A204.1 (cell line): Measurements from ENCODE around the gene SELENON.

Experiments used
- FAIRE-seq: peaks from 2 replicates; lab custom pipeline; 2012; peaks lifted over from hg19 to GRCh38; lab: Jason Lieb, UNC

SELENON gene

DNA sequence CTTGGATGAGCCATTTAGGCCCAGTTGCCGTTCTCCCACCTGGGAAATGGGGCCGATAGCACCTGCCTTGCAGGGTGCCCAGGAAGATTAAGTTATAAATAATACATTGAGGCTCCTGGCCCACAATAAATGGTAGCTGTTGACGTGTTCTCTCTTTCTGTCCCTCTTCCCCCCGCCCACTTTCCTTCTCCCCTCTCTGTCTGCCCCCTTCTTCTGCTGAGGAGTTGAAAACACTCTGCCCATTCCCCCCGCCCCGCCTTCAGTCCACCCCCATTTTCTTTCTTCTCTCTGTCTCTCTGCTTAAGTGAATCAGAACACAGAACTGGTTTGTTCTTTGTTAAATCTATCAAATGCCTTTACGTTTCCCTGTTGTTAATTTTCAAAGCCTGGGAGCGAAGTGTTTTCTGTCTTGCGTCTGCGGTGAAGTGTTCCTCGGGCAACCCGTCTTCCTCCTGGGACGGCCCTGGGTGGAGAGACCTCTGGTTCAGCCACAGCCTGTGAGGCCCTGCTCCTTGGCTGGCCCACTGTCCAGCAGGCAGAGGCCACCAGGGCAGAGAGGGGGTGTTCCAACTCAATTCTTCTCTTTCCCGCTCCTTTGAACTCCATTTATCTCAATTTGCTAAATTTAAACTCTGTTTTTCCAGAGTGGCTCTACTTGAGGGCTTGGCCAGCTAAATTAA is 29.3 kb upstream of the SELENON start:
- no peak for FAIRE-seq

DNA sequence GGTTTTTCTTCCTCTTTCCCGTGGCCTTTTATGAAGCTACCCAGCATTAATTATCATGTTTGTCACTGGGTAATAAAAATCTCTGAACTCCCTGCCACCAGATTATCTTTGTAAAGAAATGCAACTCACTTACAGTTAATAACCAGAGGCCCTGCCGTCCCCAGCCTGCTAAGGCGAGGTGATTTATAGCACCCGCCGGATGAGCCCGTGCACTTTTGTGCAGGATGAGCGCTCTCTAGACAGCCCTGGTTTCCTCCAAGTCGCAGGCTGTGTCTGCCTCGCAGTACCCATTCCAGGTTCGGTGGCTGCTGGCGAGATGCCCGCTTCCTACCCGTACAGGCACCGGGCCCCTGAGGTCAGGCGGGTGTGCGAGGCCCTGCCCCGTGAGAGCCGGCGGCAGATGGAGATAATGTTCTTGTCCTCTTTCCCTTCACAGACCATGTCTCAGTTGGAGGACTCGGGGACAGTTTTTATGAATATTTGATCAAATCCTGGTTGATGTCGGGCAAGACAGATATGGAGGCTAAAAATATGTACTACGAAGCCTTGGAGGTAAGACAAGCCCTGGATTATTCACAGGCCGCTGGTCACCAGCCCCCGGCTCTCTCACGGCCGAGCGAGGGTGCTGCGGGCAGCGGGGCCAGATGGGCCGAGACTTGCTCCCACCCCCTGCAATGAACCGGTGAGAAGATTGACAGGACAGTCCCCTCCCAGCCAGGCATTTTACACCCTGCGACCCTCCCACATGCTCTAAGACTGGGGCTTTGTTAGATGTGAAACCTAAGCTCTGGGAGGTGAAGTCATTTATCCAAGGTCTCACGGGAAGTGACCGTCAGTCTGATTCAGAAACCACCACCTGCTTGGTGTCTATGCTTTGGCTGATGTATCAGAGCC is 28.5 kb upstream of the SELENON start:
- no peak for FAIRE-seq

DNA sequence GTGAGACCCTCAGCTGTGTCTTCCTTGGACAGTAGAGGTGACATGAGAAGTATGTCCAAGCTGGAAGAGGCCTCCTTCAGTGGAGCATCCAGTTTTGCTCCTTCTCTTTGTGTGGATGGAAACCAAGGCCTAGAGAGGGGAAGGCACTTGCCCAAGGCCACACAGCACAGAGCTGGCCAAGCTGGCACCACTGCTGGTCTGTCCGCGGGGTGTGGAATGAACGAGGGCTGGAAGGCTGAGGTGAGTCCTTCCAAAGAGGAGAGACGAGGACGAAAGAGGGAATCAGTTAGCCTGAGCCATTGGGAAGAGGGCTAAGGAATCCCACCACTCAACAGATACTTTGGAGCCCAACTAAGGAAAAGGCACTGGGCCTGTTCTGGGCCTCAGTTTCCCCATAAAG is 27.8 kb upstream of the SELENON start:
- no peak for FAIRE-seq

DNA sequence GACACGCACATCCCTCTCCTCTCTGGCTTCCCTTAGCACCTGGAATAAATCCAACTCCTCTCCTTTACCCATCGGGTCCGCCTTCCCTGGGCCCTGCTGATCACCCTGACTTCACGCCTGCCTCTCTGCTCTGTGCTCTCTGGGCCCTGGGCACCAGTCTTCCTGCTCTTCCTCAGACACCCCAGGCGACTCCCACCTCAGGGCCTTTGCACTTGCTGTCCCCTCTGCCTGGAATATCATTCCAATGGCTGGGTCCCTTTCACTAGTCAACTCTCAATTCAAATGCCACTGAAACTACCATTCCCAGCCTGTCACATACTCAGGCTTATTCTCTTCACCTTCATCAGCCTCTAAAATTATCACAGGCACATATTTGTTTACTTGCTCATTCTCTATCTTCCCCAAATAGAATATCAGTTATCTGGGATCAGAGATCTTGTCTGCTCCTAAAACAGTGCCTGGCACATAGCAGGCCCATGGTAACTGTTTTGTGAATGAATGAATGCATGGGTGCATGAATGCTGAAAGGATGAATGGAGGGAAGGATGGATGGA is 27.2 kb upstream of the SELENON start:
- no peak for FAIRE-seq

DNA sequence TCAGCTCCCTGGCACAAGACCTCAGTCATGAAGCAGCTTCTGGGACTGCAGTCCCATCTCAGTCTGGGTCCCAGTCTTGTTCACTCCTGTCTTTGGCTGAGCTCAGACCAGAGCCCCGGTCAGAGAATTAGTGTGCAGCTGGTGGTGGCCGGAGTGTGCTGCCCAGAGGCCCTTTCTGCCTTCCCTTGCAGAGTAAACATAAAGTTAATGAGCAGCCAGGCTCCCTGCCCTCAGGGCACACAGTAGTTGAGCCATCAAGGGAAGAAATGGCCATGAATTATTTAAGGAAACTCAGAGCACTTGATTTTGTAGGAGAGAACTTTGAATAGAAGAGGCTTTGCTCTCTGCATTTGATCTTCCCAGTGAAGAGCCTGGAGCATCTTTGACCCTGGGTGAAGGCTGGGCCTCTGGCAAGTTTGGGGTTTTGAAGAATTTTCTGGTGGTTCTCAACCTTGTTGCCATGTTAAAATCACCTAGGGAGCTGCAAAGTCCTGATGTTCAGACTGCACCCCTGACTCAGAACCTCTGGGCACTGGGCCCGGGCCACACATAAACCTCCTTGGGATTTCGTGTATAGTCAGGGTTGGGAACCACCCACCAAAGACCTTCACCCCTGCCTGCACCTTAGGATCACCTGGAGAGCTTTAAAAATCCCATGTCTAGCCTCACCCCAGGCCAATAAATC is 26.4 kb upstream of the SELENON start:
- FAIRE-seq = no peak

DNA sequence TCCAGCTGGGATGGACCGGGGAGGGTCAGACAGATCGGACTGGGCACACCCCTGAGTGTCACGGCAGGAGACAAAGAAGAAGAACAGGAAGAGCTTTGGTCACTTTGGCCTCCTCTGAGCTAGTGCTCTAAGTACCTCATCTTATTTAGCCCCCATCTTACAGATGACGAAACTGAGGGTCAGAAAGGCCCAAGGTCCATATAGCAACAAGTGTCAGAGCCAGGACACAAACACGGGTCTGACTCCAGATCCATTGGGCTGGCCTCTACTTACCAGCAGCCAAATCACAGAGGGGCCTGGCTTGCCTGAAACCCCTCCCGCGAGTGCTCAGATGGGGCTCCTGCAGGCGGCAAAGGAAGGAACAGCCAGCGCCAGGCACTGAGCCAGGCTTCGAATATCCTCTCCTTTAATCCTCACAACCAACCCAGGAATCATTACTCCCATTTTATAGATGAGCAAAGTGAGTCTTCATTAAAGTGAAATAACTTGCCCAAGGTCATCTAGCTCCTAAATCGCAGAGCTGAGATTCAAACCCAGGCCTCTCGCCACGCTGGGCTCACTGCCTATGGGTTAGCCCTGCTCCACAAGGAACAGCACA is 25.7 kb upstream of the SELENON start:
- FAIRE-seq = no peak

DNA sequence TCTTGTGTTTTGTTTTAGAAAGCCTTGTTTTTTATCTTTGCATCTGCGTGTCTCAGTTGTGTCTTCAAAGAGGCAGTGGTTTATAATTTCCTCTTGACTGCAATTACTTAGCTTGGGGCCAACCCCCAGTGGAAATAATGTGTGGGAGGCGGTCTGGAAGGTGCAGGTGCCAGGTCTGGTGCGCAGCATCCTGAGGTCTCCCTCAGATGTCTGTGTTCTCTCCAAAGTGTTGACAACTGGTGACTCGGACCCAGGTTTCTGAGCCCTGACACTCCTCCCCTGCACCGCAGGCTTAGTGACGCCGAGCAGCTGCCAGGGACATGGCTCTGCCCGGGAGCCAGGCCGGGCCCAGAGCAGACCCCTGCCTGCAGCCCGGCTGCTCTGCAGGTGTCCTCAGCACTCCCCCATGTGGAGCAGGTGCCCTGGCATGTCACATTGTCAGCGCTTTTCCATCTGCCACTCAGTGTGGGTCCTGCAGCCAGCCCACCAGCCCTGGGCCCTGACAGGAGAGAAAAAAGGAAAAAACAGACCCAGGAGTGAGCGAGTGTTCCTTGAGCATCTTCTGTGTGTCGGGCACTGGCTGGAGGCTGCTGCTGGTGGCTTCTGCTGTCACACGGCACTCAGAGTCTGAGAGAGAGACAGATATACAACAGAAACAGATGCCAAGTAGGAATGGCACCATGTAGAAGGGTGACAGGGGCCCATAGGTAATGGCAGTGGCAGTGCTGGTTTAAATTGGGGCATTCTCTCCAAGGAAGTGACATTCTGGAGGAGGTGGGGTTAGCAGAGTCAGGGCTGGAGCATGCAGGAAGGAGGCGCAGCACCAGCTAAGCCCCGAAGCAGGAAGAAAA is 24.8 kb upstream of the SELENON start:
- FAIRE-seq = no peak

DNA sequence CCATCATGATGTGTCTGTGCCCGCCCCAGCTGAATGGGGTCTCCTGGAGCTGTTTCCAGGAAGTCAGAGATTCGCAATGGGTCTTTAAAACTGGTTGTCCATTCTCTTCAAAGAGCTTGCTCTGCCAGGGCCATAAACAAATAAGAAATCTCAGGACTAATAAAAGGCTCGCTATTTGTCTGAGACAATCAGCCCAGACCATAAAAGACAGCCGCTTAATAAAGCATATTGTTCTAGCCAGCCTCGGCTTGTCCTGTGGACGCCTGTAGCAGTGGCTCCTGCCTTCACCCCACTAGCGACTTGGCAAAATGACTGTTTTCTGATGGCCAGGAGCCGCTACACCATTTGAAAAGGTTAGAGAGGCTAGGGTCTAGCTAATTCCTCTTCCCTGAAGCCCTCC is 20.6 kb upstream of the SELENON start:
- FAIRE-seq = no peak

DNA sequence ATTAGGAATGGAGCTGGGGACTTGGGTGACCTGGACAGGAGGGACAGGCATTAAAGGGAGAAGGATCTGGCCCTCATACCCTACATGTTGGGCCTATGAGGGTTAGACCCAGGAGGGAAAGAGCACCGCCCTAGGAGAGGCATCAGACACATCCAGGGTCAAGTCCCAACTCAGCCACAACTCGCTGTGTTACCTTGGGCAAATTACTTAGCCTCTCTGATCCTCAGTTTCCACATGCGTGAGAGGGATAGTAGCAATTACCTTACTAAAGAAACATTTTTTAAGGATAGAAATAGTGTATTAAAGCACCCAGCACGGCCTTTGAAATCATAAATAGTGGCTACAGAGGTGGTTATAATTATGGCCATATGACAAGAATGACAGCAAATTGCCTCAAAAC is 20.1 kb upstream of the SELENON start:
- no peak for FAIRE-seq

DNA sequence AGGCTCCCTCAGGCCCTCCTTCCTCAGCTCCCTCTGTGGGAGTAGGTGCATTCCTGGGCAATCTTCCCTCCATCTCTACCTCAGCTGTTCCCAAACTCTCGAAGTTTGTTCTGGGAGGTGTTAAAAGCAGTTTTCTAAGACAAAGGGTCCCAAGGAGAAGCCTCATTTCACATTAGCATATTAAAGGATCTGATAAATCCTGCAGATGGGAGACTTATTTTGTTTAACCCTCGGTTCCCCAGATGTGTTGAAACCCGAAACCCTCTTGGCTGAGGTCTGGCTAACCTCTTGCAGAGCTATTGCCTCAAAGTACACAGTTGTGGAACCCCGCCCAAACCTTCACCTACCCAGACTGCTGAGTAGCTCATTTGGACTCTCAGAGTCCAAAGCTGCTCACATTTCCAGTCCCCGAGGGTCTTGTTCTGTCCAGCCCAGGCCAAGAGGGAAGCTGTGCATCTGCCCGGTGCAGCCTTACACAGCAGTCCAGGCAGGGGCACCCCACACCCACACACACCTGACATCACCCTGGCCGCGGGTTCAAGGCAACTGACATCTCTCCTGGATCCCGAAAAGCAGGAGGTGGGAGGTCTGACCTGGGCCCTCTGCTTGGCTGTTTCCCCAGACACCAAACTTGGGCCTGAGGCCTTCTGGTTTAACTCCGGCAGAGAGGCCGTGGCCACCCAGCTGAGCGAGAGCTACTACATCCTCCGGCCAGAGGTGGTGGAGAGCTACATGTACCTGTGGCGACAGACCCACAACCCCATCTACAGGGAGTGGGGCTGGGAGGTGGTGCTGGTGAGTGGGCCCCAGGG is 19.5 kb upstream of the SELENON start:
- FAIRE-seq = no peak

DNA sequence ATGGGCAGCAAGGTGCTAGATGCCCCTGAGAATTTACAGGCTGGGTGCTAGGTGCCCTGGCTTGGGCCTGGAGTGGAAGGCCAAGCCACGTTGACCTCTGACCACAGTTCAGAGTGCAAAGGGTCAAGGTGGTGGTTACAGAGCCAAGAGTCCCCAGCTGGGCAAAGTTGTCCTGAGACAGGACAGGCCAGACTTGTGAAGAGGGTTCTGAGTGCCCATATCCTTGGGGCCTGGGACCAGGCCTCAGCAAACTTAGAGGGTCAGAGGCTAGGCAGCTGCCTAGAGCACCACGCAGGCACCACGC is 18.9 kb upstream of the SELENON start:
- no peak for FAIRE-seq

DNA sequence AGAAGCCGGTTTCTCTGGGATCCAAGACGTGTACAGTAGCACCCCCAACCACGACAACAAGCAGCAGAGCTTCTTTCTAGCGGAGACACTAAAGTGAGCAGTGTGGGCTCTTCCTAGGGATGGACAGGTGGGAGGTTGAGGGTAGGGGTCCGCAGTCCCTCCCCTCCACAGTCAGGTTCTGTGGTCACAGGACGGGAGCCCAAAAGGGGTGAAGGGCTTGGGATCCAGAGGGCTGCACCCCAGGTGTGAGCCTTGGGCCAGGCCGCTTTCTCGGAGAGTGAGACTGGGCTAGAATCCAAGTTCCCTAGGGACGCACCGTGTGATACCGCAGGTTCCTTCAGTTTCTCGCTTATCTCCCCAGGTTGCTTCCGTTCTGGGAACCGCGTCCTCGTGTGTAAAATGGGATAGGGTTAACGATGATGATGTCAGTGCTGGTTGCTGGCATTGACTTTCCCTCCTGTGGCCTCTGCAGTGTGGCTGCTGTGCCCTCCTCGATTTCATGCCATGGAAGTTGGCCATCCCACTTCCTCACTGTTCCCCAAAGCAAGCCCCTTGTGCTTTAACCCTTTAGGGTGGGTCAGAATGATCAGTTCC is 17.3 kb upstream of the SELENON start:
- no peak for FAIRE-seq

DNA sequence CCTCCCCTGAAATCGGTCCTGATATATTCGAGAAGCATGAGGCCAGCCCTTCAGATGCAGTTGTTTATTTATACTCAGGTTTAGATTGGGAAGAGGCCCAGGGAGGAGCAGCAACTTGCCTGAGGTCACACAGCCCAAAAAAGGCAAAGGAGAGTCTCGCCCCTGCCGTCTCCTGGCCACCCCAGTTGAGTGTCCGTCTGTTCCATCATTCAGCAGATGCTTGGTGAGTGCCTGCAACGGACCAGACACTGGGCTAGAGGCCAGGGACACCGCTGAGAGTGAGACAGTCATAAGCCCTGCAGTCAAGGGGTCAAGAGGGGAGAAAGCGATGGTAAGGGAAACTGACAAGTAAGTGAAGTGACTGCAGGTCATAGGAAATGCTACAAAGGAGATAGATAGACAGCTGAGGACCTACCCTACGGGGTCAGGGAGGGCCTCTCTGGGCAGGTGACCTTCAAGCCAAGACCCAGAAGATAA is 15.4 kb upstream of the SELENON start:
- FAIRE-seq = no peak

DNA sequence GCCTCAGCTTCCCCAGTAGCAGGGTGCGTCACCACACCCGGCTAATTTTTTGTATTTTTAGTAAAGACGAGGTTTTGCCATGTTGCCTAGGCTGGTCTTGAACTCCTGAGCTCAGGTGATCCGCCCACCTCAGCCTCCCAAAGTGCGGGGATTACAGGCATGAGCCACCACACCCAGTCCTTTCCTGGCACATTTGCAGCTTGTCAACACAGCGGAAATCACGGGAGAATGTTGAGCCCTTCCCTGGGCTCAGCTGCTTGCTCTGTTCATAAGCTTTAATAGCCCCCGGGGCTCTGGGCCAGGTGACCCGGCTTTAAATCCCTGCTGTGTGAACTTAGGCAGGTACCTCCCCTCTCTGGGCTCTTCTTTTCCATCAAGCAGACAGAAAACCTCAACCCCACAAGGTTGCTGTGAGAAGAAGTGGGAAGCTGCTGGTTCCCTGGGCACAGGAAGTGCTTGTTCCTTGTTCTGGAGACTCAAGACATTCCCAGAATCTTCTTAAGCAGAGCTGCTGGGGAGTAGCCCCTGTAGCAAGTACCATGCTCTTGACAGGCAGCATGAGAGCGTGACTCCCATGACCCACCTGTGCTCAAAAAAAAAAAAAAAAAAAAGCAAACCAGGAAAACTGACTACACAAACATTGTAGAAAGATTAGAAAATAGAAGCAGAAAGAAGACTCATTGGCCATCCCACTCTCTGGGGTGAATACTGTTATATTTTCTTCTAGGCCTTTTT is 14.5 kb upstream of the SELENON start:
- no peak for FAIRE-seq

DNA sequence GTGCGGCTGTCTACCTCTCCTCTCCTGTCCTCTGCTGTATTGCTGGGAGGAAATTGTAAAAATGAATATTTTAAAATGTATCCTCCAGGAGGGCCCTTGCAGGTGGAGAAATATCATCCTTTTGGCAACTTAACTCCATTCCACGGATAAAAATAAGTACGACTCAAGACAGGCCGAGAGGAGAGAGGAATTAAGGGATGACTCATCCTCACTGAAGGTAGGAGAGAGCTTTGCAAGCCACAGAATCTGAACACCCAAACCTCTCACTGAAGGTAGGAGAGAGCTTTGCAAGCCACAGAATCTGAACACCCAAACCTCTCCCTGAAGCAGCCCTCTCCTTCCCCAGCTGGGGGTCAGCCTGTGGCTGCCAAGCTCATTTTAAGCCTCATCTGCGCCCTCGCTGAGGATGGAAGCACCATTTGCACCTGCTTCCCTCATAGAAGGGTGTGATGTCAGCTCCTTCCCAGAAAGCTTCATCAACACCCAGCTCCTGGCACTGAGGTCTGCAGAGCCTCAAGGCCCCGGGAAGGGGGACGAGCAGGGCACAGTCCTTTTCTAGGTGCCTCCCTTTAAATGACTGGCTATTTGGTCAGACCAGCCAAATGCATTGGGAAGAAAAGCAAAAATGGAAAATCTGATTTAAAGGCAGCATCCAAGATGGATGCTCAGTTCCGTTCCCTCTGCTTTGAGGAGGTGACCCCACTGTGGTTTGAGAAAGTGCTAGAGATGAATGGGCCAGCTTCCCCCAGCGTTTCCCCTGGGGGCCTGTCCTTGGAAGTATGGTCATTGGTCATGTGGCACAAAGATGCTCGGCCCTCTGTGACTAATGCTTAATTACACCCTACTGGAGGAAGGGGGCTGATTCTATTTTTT is 12.9 kb upstream of the SELENON start:
- no peak for FAIRE-seq

DNA sequence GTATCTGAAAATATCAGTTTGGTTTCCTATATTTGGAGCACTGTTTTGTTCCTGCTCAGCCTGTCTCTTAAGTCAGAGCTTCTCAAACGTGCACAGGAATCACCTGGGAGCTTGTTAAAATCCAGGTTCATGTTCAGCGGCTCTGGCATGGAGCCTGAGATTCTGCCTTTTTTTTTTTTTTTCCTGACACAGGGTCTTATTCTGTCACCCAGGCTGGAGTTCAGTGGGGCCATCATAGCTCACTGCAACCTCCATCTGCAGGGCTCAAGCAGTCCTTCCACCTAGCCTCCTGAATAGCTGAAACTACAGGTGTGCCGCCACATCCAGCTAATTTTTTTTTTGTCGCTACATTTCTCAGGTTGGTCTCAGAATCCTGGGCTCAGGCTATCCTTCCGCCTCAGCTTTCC is 12.2 kb upstream of the SELENON start:
- no peak for FAIRE-seq

DNA sequence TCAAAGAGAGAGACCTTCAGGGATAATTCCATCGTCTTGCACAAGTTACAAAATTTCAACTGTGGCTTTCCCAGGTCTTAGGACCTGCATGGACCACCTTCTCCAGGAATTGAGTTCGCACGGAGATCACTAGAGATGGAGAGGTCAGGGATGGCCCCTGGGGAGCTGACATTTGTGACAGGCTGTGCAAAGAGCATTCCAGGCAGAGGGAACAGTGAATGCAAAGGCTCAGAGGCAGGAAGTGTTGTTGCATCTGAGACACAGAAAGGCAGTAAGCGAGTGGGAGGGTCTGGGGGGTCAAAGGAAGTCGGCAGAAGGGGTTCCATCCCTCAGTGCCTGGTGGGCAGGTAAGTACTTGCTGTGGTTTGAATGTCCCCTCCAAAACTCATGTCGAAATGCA is 9.5 kb upstream of the SELENON start:
- no peak for FAIRE-seq

DNA sequence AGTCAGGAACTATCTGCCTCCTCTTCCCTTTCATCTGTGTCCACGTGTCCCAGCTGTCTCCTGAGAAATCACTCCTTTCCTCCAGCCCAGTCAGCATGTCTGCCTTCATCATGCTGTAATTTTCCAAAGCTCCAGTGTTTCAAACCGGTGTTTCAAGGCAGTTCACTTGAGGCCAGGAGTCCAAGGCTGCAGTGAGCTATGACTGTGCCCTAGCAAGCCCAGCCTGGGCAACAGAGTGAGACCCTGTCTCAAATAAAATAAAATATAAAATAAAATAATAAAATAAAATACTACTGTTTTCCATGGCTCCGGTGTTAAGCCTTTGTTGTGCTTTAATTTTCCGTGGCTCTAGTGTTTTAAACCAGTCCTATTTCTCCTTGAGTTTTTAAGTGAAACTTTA is 7.9 kb upstream of the SELENON start:
- FAIRE-seq = no peak
